ENCODE measurements around the gene PKD1.

The PKD1 gene

DNA sequence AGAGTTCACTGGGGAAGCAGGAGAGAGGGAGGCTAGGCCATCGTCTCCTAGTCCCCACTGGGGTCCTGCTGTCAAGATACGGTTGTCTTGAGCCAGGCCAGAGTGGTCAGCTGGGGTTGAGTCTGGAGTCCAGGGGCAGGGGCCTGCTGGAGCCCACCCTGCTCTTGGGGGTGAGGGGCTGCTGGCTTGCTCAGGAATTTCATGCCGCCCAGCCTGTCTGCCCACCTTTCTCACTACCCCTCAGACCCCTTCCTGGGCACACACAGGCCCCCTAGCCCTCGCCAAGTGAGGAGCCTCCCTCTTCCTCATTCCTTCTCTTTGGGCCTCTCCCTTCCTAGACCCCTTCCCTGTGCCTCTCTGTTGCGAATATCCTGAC lies 21.1 kb upstream of the PKD1 start:
- in situ Hi-C loops (cut with MboI; ENCODE audit: low sequenced_read_pairs, unreplicated experiment), result no loop called here

DNA sequence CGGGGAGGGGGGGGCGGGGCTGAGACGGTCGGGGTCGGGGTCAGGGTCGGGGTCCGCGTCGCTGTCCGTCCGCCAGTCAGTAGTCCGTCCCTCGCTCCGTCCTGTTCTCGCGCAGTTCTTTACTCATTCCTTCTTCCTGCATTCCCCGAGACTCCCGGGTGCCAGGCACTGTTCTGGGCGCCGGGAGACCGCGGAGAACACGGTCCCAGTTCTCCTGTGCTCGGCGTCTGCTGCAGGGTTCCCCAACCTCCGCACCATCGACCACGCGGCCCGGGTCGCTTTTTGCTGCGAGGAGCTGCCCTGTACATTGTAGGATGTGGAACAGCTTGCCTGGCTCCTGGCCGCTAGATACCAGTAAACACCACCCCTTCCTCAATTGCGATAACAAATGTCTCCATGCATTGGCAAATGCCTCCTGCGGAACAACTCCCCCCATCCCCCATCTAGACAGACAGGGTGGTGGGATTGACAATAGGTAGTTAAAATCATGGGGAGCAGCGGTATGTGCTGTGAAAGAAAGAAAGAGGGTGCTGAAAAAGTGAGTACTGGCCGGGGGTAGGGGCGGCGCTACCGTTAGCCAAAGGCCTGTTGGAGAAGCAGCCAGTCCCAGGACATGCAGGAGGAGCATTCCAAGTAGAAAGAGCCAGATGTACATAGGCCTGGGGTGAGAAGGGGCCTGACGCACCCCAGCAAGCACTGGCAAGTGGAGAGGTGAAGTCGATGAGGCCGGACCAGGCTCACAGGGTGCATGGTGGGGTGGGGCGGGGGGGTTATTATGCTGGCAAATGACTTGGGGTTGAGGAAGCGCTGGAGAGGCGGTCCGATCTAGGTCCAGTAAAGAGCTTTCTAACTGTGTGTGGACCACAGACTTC lies 20.5 kb upstream of the PKD1 start:
- in situ Hi-C loops (cut with MboI; ENCODE audit: low sequenced_read_pairs, unreplicated experiment), result no loop called here
- TF ChIP-seq, protein P1, sequence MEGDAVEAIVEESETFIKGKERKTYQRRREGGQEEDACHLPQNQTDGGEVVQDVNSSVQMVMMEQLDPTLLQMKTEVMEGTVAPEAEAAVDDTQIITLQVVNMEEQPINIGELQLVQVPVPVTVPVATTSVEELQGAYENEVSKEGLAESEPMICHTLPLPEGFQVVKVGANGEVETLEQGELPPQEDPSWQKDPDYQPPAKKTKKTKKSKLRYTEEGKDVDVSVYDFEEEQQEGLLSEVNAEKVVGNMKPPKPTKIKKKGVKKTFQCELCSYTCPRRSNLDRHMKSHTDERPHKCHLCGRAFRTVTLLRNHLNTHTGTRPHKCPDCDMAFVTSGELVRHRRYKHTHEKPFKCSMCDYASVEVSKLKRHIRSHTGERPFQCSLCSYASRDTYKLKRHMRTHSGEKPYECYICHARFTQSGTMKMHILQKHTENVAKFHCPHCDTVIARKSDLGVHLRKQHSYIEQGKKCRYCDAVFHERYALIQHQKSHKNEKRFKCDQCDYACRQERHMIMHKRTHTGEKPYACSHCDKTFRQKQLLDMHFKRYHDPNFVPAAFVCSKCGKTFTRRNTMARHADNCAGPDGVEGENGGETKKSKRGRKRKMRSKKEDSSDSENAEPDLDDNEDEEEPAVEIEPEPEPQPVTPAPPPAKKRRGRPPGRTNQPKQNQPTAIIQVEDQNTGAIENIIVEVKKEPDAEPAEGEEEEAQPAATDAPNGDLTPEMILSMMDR (IDR thresholded peaks at IDR 0.05; ENCODE audit: borderline replicate concordance, control extremely low read depth, extremely low read depth, insufficient read depth, missing control alignments), result no peak
- DNase-seq (ENCODE audit: low spot score), result no peak

More for the DNA sequence above, 21.1 kb upstream of the PKD1 start:
- TF ChIP-seq, protein P1 (IDR thresholded peaks at IDR 0.05; ENCODE audit: borderline replicate concordance, control extremely low read depth, extremely low read depth, insufficient read depth, missing control alignments), result no peak
- no peak for DNase-seq (ENCODE audit: low spot score)

DNA sequence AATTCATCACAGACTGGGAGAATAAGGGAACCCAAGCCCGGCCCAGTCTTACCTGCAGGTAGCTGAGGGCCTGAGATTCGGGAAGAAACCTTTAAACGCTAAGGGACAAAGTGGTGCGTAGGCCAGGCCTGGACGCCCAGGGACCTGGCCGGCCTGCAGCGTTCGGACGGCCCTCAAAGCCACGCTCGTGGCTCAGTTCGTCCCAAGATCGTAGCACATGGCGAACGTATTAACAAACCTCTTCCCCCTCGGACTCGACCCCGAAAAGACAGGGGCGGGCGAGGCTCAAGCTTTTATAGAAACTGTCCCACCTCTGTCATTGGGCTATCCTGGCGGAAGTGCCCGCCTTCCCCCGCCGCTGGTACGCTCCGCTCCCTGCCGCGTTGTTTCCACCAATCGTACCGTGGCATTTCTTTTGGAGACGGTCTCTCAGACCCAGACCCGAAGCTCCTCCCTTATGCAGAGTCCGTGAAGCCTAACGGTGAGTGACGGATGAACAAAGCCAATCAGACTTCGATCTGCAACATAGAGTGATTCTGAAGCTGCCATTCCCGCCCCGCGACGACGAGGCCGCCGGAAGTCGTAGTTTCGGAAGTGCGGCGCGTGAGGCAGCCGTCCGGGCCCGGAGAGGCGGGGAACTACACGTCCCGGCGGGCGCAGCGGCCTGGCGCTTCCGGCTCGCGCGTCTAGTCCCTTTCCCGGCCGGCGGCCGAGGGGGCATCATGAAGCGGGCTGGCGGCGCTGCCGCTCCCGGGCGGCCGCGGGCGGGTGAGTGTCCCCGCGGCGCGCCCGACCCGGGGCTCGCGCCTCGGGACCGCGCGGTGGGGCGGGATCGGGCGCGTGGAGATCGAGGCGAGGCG lies 19.6 kb upstream of the PKD1 start, which contains the start of gene TRAF7:
Gene TRAF7 (plus strand): TSS at position 692 of the 860 bp plus-strand sequence. CDS start 8,139 bp downstream, outside the sequence.
- peak; percentile 99 for DNase-seq (ENCODE audit: low spot score)
- TF ChIP-seq, protein P1 (IDR thresholded peaks at IDR 0.05; ENCODE audit: borderline replicate concordance, control extremely low read depth, extremely low read depth, insufficient read depth, missing control alignments), result no peak
- in situ Hi-C loops (cut with MboI; ENCODE audit: low sequenced_read_pairs, unreplicated experiment), result no loop called here

DNA sequence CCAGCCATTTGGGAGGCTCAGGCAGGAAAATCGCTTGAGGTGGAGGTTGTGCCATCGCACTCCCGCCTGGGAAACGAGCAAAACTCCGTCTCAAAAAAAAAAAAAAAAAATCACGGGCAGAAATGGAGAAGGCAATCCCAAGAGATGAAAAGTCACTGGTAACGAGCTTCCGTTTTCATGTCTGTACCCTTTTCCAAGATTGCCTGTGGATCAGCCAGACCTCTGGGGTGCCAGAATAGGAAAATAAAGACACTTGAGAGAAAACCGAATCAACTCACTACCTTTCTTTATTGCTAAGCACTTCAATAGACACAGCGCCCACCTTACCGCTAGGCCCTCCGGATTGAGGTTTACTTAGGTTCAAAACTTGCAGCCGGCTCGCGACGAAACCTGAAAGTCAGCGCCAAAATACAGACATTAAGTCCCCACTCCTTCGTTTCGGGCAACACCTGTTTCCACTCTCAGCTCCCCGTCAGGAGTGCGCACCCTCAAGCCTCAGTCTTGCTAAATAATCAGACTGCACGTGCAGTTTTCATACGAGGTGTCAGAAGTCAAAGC lies 18.9 kb upstream of the PKD1 start:
- in situ Hi-C loops (cut with MboI; ENCODE audit: low sequenced_read_pairs, unreplicated experiment), result no loop called here
- TF ChIP-seq, protein P1 (IDR thresholded peaks at IDR 0.05; ENCODE audit: borderline replicate concordance, control extremely low read depth, extremely low read depth, insufficient read depth, missing control alignments), result no peak
- DNase-seq (ENCODE audit: low spot score), result no peak

DNA sequence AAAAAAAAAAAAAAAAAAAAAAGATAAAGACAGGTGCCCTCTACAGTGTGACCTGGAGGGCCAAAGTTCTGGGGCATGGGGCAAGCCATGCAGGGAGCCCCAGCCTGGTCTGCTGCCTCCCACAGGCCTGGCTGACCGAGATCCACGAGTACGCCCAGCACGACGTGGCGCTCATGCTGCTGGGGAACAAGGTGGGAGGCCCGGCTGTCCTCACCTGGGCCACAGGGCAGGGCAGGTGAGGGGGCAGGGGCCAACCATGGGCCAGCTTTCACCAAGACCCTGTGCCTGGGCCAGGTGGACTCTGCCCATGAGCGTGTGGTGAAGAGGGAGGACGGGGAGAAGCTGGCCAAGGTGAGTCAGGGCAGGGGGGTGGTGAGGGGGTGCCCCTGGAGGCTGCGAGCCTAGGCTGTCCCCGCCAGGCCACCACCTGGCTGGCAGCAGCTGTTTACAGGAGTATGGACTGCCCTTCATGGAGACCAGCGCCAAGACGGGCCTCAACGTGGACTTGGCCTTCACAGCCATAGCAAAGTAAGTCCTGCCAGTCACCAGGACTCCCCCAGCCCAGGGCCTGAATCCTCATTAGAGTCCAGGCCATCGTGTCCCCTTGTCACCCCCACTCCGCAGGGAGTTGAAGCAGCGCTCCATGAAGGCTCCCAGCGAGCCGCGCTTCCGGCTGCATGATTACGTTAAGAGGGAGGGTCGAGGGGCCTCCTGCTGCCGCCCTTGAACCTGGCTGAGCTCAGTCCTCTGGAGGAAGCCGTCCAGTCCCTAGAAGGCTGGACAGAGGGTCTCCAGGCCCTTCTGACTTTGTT lies 17.2 kb upstream of the PKD1 start:
- in situ Hi-C loops (cut with MboI; ENCODE audit: low sequenced_read_pairs, unreplicated experiment), result no loop called here
- TF ChIP-seq, protein P1 (IDR thresholded peaks at IDR 0.05; ENCODE audit: borderline replicate concordance, control extremely low read depth, extremely low read depth, insufficient read depth, missing control alignments), result peak; percentile 26
- DNase-seq (ENCODE audit: low spot score), result no peak

All from GM13976 (cell line).